GM10266 (cell line): Measurements from ENCODE around the gene FERMT3.
"Not testable (repeated sequence)": the region's sequence is repeated elsewhere in the genome, so short reads cannot be mapped to it uniquely, and the experiment has no call there.

Experiments
- DNase-seq: peaks from one replicate; pipeline ENCODE4 v3.0.0; 2012; ENCODE audit errors: extremely low spot score
- CTCF ChIP-seq: IDR thresholded peaks from 2 replicates; pipeline ENCODE4 v1.5.1; 2012; ENCODE audit warnings: mild to moderate bottlenecking, low read depth; ENCODE audit not compliant: control insufficient read depth, insufficient read depth; ENCODE audit errors: missing control alignments

The FERMT3 gene

GRCh38 chr11:64206457-64207255 lies at the start of gene FERMT3:
TSS of gene FERMT3 (plus strand) at chr11:64206721. CDS start at chr11:64207365, 644 bp downstream.
- peak; percentile 69 for DNase-seq
- no peak for TF ChIP-seq CTCF

- no peak for DNase-seq
- no peak for TF ChIP-seq CTCF
Measured at GRCh38 chr11:64157631-64158394, 48.7 kb upstream of the FERMT3 start.

- TF ChIP-seq CTCF = no peak
- no peak for DNase-seq
Measured at GRCh38 chr11:64161037-64161436, 45.5 kb upstream of the FERMT3 start.

- DNase-seq = not testable (repeated sequence)
Measured at GRCh38 chr11:64162769-64163168, 43.8 kb upstream of the FERMT3 start.

- DNase-seq = no peak
- no peak for TF ChIP-seq CTCF
Measured at GRCh38 chr11:64163951-64164350, 42.6 kb upstream of the FERMT3 start.

- DNase-seq = no peak
Measured at GRCh38 chr11:64164392-64165312, 41.9 kb upstream of the FERMT3 start.

More at GRCh38 chr11:64164392-64165312, 41.9 kb upstream of the FERMT3 start:
- no peak for TF ChIP-seq CTCF
